GM19467 (cell line): ENCODE measurements around the gene LEFTY2.
A peak's percentile ranks its signal among the peaks of the same experiment; 100 is the strongest.
"Not testable (repeated sequence)": the region's sequence is repeated elsewhere in the genome, so short reads cannot be mapped to it uniquely, and the experiment has no call there.

ENCODE experiments used
- ATAC-seq: cut with Tn5 transposase; IDR thresholded peaks from one replicate; pipeline ENCODE4 v1.9.1; 2021; ENCODE audit warnings: mild to moderate bottlenecking, moderate library complexity; ENCODE audit not compliant: unreplicated experiment

Gene LEFTY2

GRCh38 chr1:225931270-225932136, 9.5 kb downstream of the LEFTY2 start:
- no peak for ATAC-seq

GRCh38 chr1:225930566-225930965, 10.5 kb downstream of the LEFTY2 start:
- no peak for ATAC-seq

- not testable (repeated sequence) for ATAC-seq
Observed at GRCh38 chr1:225929462-225929861, 11.6 kb downstream of the LEFTY2 start.

- no peak for ATAC-seq
Observed at GRCh38 chr1:225928186-225929175, 12.5 kb downstream of the LEFTY2 start.

GRCh38 chr1:225926551-225927113, 14.4 kb downstream of the LEFTY2 start:
- no peak for ATAC-seq

GRCh38 chr1:225923692-225924555, 17.1 kb downstream of the LEFTY2 start, which contains the start of gene PYCR2:
TSS of gene PYCR2 (minus strand) at chr1:225924250. CDS start at chr1:225924110, 140 bp downstream.
- ATAC-seq, result peak; percentile 96

GRCh38 chr1:225923381-225923691, 17.7 kb downstream of the LEFTY2 start:
- ATAC-seq, result no peak

GRCh38 chr1:225921734-225922709, 19.0 kb downstream of the LEFTY2 start:
- no peak for ATAC-seq

GRCh38 chr1:225919906-225920305, 21.1 kb downstream of the LEFTY2 start:
- no peak for ATAC-seq

- ATAC-seq, result no peak
Observed at GRCh38 chr1:225918280-225918679, 22.7 kb downstream of the LEFTY2 start.

GRCh38 chr1:225917536-225917935, 23.5 kb downstream of the LEFTY2 start:
- ATAC-seq, result no peak

- no peak for ATAC-seq
Observed at GRCh38 chr1:225917101-225917500, 23.9 kb downstream of the LEFTY2 start.

- ATAC-seq, result no peak
Observed at GRCh38 chr1:225915538-225915991, 25.5 kb downstream of the LEFTY2 start.

- ATAC-seq, result no peak
Observed at GRCh38 chr1:225914947-225915346, 26.1 kb downstream of the LEFTY2 start.

- ATAC-seq, result no peak
Observed at GRCh38 chr1:225914391-225914790, 26.6 kb downstream of the LEFTY2 start.

GRCh38 chr1:225911191-225912130, 29.6 kb downstream of the LEFTY2 start:
- peak; percentile 75 for ATAC-seq

- ATAC-seq, result no peak
Observed at GRCh38 chr1:225909477-225909876, 31.5 kb downstream of the LEFTY2 start.

- ATAC-seq, result no peak
Observed at GRCh38 chr1:225908773-225909172, 32.2 kb downstream of the LEFTY2 start.
